Dedifferentiated amniotic fluid mesenchymal stem cell (primary cell): Measurements from ENCODE around the gene QSOX1.
"Not testable (repeated sequence)": the region's sequence is repeated elsewhere in the genome, so short reads cannot be mapped to it uniquely, and the experiment has no call there.

Experiments used
- DNase-seq: peaks from one replicate; pipeline ENCODE4 v3.0.0-alpha.2; 2016; ENCODE audit errors: extremely low spot score

The QSOX1 gene

GRCh38 chr1:180190091-180190490 lies 35.4 kb downstream of the QSOX1 start:
- DNase-seq: no peak

GRCh38 chr1:180192172-180192571 lies 37.5 kb downstream of the QSOX1 start:
- DNase-seq: no peak

- DNase-seq: no peak
Observed at GRCh38 chr1:180193141-180194047, 38.7 kb downstream of the QSOX1 start.

GRCh38 chr1:180194048-180194425 lies 39.4 kb downstream of the QSOX1 start:
- DNase-seq: no peak

- no peak for DNase-seq
Observed at GRCh38 chr1:180194546-180195207, 40.0 kb downstream of the QSOX1 start.

- DNase-seq: no peak
Observed at GRCh38 chr1:180195401-180195800, 40.7 kb downstream of the QSOX1 start.

GRCh38 chr1:180195916-180196315 lies 41.2 kb downstream of the QSOX1 start:
- no peak for DNase-seq

GRCh38 chr1:180196436-180197003 lies 41.9 kb downstream of the QSOX1 start:
- no peak for DNase-seq

- DNase-seq: no peak
Observed at GRCh38 chr1:180197231-180197630, 42.6 kb downstream of the QSOX1 start.

- no peak for DNase-seq
Observed at GRCh38 chr1:180198196-180198595, 43.5 kb downstream of the QSOX1 start.

- no peak for DNase-seq
Observed at GRCh38 chr1:180198611-180199010, 43.9 kb downstream of the QSOX1 start.

- no peak for DNase-seq
Observed at GRCh38 chr1:180199018-180199417, 44.3 kb downstream of the QSOX1 start.

GRCh38 chr1:180201451-180202200 lies 47.0 kb downstream of the QSOX1 start:
- DNase-seq: no peak

GRCh38 chr1:180202588-180202987 lies 47.9 kb downstream of the QSOX1 start:
- DNase-seq: not testable (repeated sequence)

- DNase-seq: no peak
Observed at GRCh38 chr1:180204231-180204630, 49.6 kb downstream of the QSOX1 start.

- no peak for DNase-seq
Observed at GRCh38 chr1:180206581-180206980, 51.9 kb downstream of the QSOX1 start.

- no peak for DNase-seq
Observed at GRCh38 chr1:180208264-180208663, 53.6 kb downstream of the QSOX1 start.

GRCh38 chr1:180210008-180210620 lies 55.4 kb downstream of the QSOX1 start:
- DNase-seq: no peak

GRCh38 chr1:180211156-180211859 lies 56.6 kb downstream of the QSOX1 start:
- no peak for DNase-seq

GRCh38 chr1:180211860-180212229 lies 57.2 kb downstream of the QSOX1 start:
- no peak for DNase-seq
